Measurements from ENCODE around the gene PSTPIP1. TPM values are rescaled to one million over a fixed set of nuclear protein-coding genes. Genes with fewer than 3 reads are reported as not detected.

The PSTPIP1 gene
- total and polyA plus RNA-seq, 10 of the 15 experiments (the other 5 are each of a cell fraction or from before 2014, with no cell fraction given), result 0.50 to 29.3 (median 14.5) TPM

DNA sequence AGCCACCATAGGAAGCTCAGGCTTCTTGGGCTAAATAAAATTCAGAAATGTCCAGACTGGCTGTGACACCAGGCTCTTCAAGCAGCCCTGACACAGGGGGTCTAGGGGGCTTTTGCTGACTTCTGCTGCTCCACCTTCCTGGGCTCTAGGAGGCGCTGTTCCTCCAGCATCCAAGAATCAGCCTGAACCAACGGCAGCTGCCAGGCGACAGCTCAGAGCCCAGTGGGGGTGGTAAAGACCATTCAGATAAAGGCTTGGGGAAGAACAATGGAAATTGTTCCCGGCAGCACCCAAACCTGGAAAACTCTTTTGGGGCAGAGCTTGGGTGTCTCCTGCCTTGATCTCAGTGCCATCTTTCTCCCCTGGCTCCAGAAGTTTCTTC, 21.6 kb upstream of the PSTPIP1 start (continued):
- TF ChIP-seq NBN (IDR thresholded peaks at IDR 0.05), result 0 out of 2 replicates have a peak, but pooled peaks have one; percentile 22
- TF ChIP-seq, protein P1, sequence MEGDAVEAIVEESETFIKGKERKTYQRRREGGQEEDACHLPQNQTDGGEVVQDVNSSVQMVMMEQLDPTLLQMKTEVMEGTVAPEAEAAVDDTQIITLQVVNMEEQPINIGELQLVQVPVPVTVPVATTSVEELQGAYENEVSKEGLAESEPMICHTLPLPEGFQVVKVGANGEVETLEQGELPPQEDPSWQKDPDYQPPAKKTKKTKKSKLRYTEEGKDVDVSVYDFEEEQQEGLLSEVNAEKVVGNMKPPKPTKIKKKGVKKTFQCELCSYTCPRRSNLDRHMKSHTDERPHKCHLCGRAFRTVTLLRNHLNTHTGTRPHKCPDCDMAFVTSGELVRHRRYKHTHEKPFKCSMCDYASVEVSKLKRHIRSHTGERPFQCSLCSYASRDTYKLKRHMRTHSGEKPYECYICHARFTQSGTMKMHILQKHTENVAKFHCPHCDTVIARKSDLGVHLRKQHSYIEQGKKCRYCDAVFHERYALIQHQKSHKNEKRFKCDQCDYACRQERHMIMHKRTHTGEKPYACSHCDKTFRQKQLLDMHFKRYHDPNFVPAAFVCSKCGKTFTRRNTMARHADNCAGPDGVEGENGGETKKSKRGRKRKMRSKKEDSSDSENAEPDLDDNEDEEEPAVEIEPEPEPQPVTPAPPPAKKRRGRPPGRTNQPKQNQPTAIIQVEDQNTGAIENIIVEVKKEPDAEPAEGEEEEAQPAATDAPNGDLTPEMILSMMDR (IDR thresholded peaks at IDR 0.05 in 2 of 3, conservative IDR thresholded peaks at IDR 0.05 in 1 of 3; ENCODE audit: control insufficient read depth in 2 of 3, extremely low read depth in 1 of 3, insufficient read depth in 1 of 3, low read depth in 3 of 3, low read length in 3 of 3), result peak; percentile 72 to 79 (median 73)
- TF ChIP-seq GATAD2B (conservative IDR thresholded peaks at IDR 0.05; ENCODE audit: low read depth), result 0 out of 2 replicates have a peak, but pooled peaks have one; percentile 13

DNA sequence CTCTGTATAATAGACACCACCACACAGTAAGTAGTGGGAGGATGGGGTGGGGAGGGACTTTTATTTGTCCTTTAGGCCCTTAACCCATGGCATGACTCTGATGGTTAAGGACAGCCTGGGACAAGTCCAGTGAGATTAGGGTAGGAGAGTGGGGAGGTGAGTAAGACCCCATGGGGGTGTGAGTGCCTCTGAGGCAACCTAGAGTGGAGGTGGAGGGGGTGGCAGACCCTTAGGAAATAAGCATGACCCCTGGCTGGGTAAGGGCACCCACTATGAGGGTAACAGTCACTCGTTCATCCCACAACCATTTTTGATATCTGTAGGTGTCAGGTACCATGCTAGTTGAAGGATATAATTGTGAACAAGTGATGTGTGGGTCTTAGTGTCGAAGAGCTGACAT, 21.0 kb upstream of the PSTPIP1 start:
- CTCF ChIA-PET, result interaction anchor here (0.6 to 16.6 kb wide), 56 partner anchors 9 to 573 kb away, joined by 3 to 483 read pairs (median 8); partner anchors contain the start of gene PSTPIP1
- no TSS peak for BruUV-seq (replicated peaks)
- TF ChIP-seq GABPA (IDR thresholded peaks at IDR 0.05; ENCODE audit: low read depth) (no peak), CBX5 (IDR thresholded peaks at IDR 0.05; ENCODE audit: low read depth) (no peak), ZNF622 (IDR thresholded peaks at IDR 0.05) (no peak), WRNIP1 (IDR thresholded peaks at IDR 0.05; ENCODE audit: borderline replicate concordance, low read depth, low read length) (no peak), KAT2A (conservative IDR thresholded peaks at IDR 0.05; ENCODE audit: control insufficient read depth, low read depth, low read length) (no peak), YY1 (IDR thresholded peaks at IDR 0.05; ENCODE audit: low read depth, low read length) (no peak), SIN3A (IDR thresholded peaks at IDR 0.05; ENCODE audit: low read depth, low read length) (no peak), FOXM1 (IDR thresholded peaks at IDR 0.05; ENCODE audit: low read depth, low read length) (no peak), SPI1 (IDR thresholded peaks at IDR 0.05; ENCODE audit: borderline replicate concordance, insufficient read depth, low read depth, low read length) (no peak)
- TF ChIP-seq, protein P2, sequence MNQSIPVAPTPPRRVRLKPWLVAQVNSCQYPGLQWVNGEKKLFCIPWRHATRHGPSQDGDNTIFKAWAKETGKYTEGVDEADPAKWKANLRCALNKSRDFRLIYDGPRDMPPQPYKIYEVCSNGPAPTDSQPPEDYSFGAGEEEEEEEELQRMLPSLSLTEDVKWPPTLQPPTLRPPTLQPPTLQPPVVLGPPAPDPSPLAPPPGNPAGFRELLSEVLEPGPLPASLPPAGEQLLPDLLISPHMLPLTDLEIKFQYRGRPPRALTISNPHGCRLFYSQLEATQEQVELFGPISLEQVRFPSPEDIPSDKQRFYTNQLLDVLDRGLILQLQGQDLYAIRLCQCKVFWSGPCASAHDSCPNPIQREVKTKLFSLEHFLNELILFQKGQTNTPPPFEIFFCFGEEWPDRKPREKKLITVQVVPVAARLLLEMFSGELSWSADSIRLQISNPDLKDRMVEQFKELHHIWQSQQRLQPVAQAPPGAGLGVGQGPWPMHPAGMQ (IDR thresholded peaks at IDR 0.05; ENCODE audit: borderline replicate concordance), result no peak
- TF ChIP-seq, protein P3, sequence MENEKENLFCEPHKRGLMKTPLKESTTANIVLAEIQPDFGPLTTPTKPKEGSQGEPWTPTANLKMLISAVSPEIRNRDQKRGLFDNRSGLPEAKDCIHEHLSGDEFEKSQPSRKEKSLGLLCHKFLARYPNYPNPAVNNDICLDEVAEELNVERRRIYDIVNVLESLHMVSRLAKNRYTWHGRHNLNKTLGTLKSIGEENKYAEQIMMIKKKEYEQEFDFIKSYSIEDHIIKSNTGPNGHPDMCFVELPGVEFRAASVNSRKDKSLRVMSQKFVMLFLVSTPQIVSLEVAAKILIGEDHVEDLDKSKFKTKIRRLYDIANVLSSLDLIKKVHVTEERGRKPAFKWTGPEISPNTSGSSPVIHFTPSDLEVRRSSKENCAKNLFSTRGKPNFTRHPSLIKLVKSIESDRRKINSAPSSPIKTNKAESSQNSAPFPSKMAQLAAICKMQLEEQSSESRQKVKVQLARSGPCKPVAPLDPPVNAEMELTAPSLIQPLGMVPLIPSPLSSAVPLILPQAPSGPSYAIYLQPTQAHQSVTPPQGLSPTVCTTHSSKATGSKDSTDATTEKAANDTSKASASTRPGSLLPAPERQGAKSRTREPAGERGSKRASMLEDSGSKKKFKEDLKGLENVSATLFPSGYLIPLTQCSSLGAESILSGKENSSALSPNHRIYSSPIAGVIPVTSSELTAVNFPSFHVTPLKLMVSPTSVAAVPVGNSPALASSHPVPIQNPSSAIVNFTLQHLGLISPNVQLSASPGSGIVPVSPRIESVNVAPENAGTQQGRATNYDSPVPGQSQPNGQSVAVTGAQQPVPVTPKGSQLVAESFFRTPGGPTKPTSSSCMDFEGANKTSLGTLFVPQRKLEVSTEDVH (IDR thresholded peaks at IDR 0.05; ENCODE audit: low read depth, partially characterized antibody), result no peak
- TF ChIP-seq, protein P4, sequence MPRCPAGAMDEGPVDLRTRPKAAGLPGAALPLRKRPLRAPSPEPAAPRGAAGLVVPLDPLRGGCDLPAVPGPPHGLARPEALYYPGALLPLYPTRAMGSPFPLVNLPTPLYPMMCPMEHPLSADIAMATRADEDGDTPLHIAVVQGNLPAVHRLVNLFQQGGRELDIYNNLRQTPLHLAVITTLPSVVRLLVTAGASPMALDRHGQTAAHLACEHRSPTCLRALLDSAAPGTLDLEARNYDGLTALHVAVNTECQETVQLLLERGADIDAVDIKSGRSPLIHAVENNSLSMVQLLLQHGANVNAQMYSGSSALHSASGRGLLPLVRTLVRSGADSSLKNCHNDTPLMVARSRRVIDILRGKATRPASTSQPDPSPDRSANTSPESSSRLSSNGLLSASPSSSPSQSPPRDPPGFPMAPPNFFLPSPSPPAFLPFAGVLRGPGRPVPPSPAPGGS (IDR thresholded peaks at IDR 0.05; ENCODE audit: borderline replicate concordance, insufficient read depth, low read depth, low read length, poor library complexity, severe bottlenecking), result no peak

More for the DNA sequence above, 21.0 kb upstream of the PSTPIP1 start:
- ChIA-PET POLR2A (interaction anchor here (0.9 to 2.6 kb wide), 4 partner anchors 39 to 214 kb away, joined by 3 to 10 read pairs (median 8); no protein-coding TSS in a partner anchor), SMC1A (ENCODE audit: uncharacterized antibody, unreplicated experiment) (interaction anchor here (0.7 to 14.1 kb wide), 37 partner anchors 8 to 570 kb away, joined by 3 to 375 read pairs (median 6); partner anchors contain the start of gene PSTPIP1), RAD21 (ENCODE audit: unreplicated experiment) (interaction anchor here (0.6 to 15.6 kb wide), 35 partner anchors 9 to 637 kb away, joined by 3 to 259 read pairs (median 4); partner anchors contain the start of genes ISL2 and PSTPIP1)
- Histone ChIP-seq H4K20me1 (ENCODE audit: control insufficient read depth, insufficient read depth) (no peaks in the 10 kb centered on the region), H3K9ac (ENCODE audit: control insufficient read depth, insufficient read depth, low read length) (no peak overlapping the region), H3K4me2 (ENCODE audit: control insufficient read depth, insufficient read depth) (no peak overlapping the region), H3K79me2 (ENCODE audit: control insufficient read depth, insufficient read depth, low read length) (no peaks in the 10 kb centered on the region), H3K4me1 (ENCODE audit: control insufficient read depth, insufficient read depth, low read length) (no peaks in the 10 kb centered on the region), H3K27me3 (replicated peaks in 1 of 2; ENCODE audit: control insufficient read depth in 2 of 2, insufficient read depth in 2 of 2, low read length in 1 of 2) (no peaks in the 10 kb centered on the region), H3K9me3 (replicated peaks; ENCODE audit: control insufficient read depth, insufficient read depth, low read length) (no peaks in the 10 kb centered on the region; the same call in 2 of the 3 replicates), H3K4me3 (no peak overlapping the region), H3K27ac (ENCODE audit: control insufficient read depth, insufficient read depth) (no peak overlapping the region), H2AFZ (ENCODE audit: control insufficient read depth, low read depth, low read length) (no peak overlapping the region), H3K36me3 (ENCODE audit: control insufficient read depth in 2 of 2, insufficient read depth in 2 of 2, low read length in 1 of 2) (no peaks in the 10 kb centered on the region)
- FAIRE-seq (no peak), ATAC-seq (peak; percentile 16; the same call in 2 of the 3 replicates), DNase-seq (ENCODE audit: low read depth, low spot score) (no peak)
- intact Hi-C loops (cut with micrococcal nuclease; ENCODE audit: unreplicated experiment), result loop anchor here (2.0 to 5.0 kb wide), 2 partner anchors 51 to 113 kb away; no protein-coding TSS in a partner anchor
- 22% methylated on average over 2 of the region's 2 CpGs for WGBS (ENCODE audit: insufficient coverage, insufficient replicate concordance, low lambda C conversion rate, missing lambda C conversion rate)
- in situ Hi-C loops (cut with MboI), result no loop called here
